Hepatic stellate cell (primary cell): ENCODE results near the gene FLYWCH1.
"Not testable (repeated sequence)": the region's sequence is repeated elsewhere in the genome, so short reads cannot be mapped to it uniquely, and the experiment has no call there.

Source experiments
- DNase-seq: peaks from one replicate; pipeline ENCODE4 v3.0.0; 2011; ENCODE audit warnings: low spot score

Gene FLYWCH1

GRCh38 chr16:2898831-2899563 lies 12.7 kb upstream of the FLYWCH1 start:
- no peak for DNase-seq

DNA sequence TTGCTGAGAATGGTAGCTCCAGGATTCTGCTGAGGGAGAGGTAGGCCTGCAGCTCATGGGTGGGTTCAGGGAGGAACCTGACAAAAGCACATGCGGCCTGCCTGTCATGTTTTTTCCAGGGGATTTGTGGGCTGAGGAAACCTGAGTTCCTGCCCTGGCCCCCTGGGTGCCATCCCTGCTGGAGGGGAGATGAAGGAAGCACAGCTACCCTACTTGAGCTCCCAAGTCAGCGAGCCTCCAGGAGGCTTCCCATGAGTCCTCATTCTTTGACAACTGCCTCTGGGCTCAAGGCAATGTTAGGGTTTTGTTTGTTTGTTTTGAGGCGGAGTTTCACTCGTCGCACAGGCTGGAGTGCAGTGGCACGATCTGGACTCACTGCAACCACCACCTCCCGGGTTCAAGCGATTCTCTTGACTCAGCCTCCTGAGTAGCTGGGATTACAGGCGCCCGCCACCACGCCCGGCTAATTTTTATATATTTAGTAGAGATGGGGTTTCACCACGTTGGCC lies 12.1 kb upstream of the FLYWCH1 start:
- no peak for DNase-seq

DNA sequence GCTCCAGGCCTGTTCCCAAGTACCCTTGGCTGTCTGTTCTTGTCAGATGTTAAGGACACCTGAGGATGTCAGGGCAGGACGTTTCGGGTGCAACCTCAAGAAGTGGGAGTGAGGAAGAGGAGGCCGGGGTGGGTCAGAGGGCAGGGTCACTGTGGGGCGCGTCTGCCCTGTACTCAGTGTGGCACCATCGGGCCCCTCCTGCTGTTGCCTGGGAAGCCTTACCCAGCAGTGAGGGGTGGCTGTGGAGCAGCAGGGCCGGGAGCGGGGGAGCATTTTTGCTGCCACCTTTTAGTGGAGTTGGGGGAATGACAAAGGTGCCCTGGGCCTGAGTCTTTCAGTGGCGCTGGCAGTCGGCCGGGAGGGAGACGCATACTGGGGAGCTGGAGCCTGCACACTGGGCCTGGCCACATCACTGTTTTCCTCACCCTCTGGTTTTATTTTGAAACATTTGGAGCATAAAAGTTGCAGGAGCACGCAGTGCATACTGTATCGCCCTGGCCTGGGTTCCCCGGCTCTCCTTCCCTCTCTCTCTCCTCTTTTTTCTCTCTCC lies 11.1 kb upstream of the FLYWCH1 start:
- no peak for DNase-seq

GRCh38 chr16:2902337-2903130 lies 9.2 kb upstream of the FLYWCH1 start:
- DNase-seq, result no peak

DNA sequence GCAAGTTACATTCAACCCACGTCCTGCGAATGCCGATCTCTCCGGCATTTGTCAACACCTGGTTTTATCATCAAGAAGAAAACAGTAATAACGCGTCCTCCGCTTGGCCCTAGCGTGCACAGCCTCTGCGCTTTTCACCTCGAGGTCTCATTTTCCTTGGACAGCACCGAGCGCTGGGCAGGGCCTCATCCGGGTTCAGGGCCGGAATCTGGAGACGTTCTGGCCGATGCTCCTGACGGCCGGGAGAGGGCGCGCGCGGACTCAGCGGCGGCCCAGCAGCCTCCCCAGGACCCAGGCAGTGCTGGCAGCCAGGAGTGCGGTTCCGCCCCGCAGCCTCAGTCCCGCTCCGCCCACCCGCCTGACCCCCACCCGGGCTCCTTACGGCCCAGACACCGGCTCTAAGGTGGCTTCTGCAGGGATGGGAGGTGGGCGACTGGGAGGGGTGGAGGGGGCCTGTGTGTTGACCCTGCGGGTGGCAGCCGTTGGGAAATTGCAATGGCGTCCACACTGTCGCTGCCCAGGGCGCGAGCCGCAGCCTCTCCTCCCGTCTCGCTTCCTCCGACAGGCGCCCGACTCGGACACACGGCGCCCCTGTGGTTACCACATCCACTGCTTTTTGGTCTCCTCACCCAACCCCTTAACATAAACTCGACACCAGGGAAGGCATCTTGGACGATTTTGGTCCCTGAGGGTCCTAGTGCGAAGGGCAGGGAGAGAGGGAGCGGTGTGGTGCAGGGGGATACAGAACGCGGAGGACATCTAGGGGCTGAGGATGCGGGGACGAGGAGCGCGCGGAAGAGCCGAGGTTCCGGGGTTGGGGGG lies 7.4 kb upstream of the FLYWCH1 start:
- DNase-seq, result peak; percentile 89

- DNase-seq, result no peak
Observed at GRCh38 chr16:2904922-2905240, 6.8 kb upstream of the FLYWCH1 start.

DNA sequence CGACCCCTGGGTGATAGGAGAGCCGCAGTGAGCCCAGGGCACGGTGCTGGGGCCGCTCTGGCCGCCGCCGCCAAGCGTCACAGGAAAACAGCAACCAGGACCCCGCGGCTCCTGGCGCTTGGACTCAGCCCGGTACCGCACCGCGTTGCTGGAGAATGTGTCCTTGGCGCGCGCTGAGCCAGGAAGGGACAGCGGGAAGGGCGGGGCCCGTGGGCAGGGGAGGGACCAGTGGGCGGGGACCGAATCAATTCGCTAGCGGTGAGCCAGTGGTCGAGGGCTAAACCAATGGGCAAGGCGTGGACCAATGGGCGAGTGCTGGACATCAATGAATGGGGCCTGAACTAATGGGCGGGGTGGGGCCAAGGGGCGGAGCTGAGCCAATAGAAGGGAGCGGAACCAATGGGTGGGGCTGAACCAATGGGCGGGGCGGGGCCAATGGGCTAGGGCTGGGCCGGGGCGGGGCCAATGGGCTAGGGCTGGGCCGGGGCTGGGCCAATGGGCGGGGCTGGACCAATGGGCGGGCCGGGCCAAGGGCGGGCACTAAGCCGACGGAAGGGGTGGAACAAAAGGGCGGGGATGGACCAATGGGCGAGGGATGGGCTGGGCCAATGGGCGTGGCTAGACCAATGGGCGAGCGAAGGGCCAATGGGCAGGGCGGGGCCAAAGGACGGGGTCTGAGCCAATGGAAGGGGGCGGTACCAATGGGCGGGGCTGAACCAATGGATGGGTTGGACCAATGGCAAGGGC lies 6.3 kb upstream of the FLYWCH1 start:
- DNase-seq, result peak; percentile 99

DNA sequence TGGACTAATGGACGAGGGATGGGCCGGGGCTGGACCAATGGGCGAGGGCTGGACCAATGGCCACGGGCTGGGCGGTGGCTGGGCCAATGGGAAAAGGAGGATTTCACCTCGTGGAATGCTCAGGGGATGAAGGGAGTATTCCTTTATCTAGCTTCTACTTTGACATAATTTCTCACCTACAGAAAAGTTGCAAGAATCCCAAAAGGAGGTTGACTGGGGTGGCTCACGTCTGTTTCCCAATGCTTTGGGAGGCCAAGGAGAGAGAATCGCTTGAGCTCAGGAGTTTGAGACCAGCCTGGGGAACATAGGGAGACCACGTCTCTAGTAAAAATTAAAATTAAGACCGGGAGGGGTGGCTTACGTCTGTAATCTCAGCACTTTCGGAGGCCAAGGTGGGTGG lies 5.7 kb upstream of the FLYWCH1 start:
- DNase-seq, result peak; percentile 98

- not testable (repeated sequence) for DNase-seq
Observed at GRCh38 chr16:2907084-2907753, 4.5 kb upstream of the FLYWCH1 start.

DNA sequence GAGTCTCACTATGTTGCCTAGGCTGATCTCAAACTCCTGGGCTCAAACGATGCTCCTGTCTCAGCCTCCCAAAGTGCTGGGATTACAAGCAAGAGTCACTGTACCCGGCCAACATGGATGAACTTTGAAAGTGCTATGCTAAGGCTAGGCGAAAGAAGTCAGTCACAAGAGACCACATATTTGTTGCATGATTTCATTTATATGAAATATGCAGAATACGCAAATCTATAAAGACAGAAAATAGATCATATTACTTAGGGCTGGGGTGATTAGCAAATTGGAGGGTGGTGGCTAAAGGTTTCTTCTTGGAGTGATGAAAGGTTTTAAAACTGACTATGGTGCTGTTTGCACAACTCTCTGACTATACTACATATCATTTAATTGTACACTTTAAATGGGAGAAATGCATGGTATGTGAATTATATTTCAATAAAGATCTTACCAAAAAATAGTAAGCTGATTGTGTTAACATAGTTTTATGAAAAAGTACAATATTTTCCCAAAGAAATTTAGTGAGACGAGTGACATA lies 1.2 kb upstream of the FLYWCH1 start:
- DNase-seq, result no peak

- peak; percentile 64 for DNase-seq
Observed at GRCh38 chr16:2912330-2913199, 834 bp downstream of the FLYWCH1 start.

DNA sequence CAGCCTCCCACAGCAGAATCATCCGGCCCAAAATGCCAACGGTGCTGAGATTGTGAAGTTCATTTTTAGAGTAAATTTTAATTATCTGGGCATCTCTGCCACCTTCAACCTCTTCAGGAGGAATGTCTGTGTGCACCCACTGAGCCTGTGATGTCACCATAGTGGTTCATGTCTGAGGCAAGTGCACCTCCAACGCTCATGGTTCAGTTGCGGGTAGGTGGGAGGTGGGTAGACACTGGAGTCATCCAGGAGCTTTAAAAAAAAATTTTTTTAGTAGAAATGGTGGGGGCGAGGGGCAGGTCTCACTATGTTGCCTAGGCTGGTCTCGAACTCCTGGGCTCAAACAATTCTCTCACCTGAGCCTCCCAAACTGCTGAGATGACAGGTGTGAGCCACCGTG lies 1.9 kb downstream of the FLYWCH1 start:
- DNase-seq, result no peak

- DNase-seq, result no peak
Observed at GRCh38 chr16:2914233-2914632, 2.5 kb downstream of the FLYWCH1 start.

- DNase-seq, result no peak
Observed at GRCh38 chr16:2915196-2915929, 3.6 kb downstream of the FLYWCH1 start.

DNA sequence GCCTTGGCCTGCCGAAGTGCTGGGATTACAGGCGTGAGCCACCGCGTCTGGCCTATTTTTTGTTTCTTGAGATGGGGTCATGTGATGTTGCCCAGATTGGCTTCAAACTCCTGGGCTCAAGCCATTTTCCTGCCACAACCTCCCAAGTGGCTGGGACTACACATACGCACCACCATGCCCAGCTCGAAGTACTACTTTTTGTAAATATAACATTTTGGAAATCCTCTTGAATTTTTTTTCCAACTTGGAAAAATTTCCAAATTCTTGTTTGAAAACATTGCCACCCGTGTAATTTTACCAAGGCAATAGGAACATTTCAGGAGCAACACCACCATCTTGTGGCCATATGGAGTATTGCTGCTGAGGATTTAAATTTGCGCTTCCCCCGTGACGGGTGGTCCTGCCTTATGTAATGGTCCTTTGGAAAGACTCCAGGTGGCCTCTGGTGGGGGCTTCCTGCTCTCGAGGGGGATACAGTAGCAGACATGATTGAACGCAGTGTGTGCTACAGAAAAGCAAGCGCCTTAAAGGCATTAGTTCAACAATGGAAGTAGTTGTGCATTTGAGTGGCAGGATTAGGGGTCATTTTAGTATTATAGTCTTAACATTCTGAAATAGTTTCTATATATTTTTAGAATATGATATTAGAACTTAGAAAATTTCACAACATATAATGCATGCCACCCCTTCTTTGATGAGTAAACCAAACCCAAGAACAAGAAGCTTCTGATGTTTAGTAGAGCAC lies 8.0 kb downstream of the FLYWCH1 start:
- peak; percentile 59 for DNase-seq

DNA sequence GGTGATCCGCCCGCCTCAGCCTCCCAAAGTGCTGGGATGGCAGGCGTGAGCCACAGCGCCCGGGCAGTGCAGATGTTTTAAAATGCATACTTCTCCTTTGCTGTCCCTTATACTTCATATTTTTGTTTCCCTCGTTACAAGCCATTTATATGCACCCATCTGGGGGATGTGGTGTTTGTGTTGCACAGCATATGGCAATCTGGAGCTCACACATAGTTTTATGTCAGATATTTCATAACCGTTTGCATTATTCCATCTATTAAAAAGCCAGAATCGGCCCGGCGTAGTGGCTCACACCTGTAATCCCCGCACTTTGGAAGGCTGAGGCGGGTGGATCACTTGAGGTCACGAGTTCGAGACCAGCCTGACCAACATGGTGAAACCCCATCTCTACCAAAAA lies 11.8 kb downstream of the FLYWCH1 start:
- DNase-seq, result no peak

GRCh38 chr16:2924901-2925755 lies 13.4 kb downstream of the FLYWCH1 start:
- no peak for DNase-seq
